Activated CD4-positive, alpha-beta memory T cell treated with anti-CD3 and anti-CD28 coated beads for 36 hours (primary cell): ENCODE data around the gene HADHA. TPM values are rescaled to one million over a fixed set of nuclear protein-coding genes. Genes with fewer than 3 reads are reported as not detected.
"Not testable (repeated sequence)": the region's sequence is repeated elsewhere in the genome, so short reads cannot be mapped to it uniquely, and the experiment has no call there.

Experiments used
- CTCF ChIA-PET: fragments of 350-600 bp; sonication (Branson Sonifier 250); formaldehyde crosslinking; loops from one replicate; lab custom pipeline; 2021; ENCODE audit warnings: antibody characterized with exemption, inconsistent platforms; lab: Charles Lee
- POLR2A ChIA-PET: fragments of 350-600 bp; sonication (Branson Sonifier 250); formaldehyde crosslinking; loops from one replicate; lab custom pipeline; 2021; ENCODE audit warnings: antibody characterized with exemption; lab: Charles Lee
- DNase-seq: peaks from one replicate; pipeline ENCODE4 v3.0.0-alpha.2; 2020
- H3K27ac Mint-ChIP-seq: one replicate; pipeline ENCODE4 v1.8.0; 2021; ENCODE audit warnings: mixed read lengths
- H3K27me3 Mint-ChIP-seq: one replicate; pipeline ENCODE4 v1.8.0; 2021; ENCODE audit warnings: mixed read lengths
- H3K36me3 Mint-ChIP-seq: one replicate; pipeline ENCODE4 v1.8.0; 2021; ENCODE audit warnings: mixed read lengths
- H3K4me1 Mint-ChIP-seq: one replicate; pipeline ENCODE4 v1.8.0; 2021; ENCODE audit warnings: low read depth, mixed read lengths
- H3K4me3 Mint-ChIP-seq: one replicate; pipeline ENCODE4 v1.8.0; 2021; ENCODE audit warnings: mild to moderate bottlenecking, mixed read lengths
- H3K9me3 Mint-ChIP-seq: one replicate; pipeline ENCODE4 v1.8.0; 2021; ENCODE audit warnings: mixed read lengths
- intact Hi-C: fragments of 100-400 bp; cut with micrococcal nuclease; formaldehyde crosslinking; loops from one replicate; pipeline ENCODE4 v1.15.1; 2023
- total RNA-seq, 2 experiments: library from RNA; stranded (reverse); gene quantifications; one replicate each; pipeline ENCODE4 v1.2.3, GENCODE V29; 2021

The HADHA gene
- total RNA-seq, 2 experiments from 2014 or later: 129 to 130 TPM

DNA sequence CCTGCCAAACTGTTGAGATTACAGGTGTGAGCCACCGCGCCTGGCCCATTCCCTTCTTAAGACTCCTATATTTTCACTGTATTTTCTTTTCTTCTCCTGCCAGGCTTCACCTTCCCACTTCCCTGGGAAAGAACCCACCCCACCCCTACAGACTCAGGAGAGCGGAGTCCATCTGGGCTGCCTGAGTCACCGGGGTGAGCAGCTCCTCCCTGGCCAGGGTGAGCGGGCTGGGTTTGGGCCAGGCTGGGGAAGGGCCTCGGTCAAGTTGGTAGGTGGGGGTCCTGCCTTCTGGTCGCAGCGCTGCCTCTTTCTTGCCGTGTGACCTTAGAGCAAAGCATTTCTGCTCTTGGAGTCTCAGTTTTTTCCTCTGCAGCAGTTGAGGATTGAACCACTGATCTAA lies 73.6 kb downstream of the HADHA start:
- H3K4me1 Mint-ChIP-seq: peaks cover 7% of the 10 kb centered on the region
- ChIA-PET CTCF (interaction anchor here (1.0 kb wide), 1 partner anchor 13 kb away, joined by 4 read pairs; no protein-coding TSS in a partner anchor), POLR2A (no interaction called here)
- H3K27me3 Mint-ChIP-seq: peaks cover 21% of the 10 kb centered on the region
- peaks cover 1% of the 10 kb centered on the region for H3K36me3 Mint-ChIP-seq
- intact Hi-C loops: loop anchor here (5.0 kb wide), 1 partner anchor 297 kb away; no protein-coding TSS in a partner anchor
- no peak overlapping the region for H3K4me3 Mint-ChIP-seq
- no peak overlapping the region for H3K27ac Mint-ChIP-seq
- H3K9me3 Mint-ChIP-seq: no peaks in the 10 kb centered on the region
- DNase-seq: no peak

DNA sequence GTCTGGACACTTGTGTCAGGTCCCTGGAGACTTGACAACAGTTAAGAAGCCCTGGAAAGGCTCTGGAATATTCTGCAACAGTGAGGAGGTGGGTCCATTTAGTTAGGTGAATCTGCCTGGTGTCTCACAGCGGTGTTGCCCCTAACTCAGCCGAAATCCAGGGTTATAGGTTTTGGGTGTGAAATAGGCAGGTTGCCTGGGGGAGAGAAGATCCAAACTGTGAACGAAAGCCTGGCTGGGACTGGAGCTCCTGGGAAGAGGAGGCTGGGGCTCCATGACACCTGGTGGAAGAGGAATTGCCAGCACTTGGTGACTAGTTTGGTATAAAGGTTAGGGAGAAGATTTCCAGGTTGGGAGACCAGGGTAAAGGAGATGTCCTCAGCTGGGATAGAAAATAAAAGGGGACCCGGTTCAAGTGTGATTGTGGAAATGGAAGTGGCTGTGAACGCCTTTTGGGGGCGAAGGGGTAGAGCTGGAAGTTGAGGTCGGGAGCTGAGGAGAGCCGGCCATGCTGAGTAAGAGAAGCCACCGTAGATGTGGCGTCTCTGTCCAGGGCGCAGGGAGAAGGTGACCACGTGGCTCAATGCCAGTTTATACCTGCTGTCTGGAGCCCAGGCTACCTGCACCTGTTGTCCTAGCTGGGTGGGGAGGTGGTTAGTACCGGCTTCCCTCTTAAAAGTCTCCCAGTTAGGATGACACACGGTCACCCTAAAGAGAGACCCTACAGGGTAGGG lies 74.6 kb downstream of the HADHA start:
- peaks cover 7% of the 10 kb centered on the region for H3K4me1 Mint-ChIP-seq
- DNase-seq: no peak
- POLR2A ChIA-PET: no interaction called here
- intact Hi-C loops: loop anchor here (5.0 kb wide), 1 partner anchor 297 kb away; no protein-coding TSS in a partner anchor
- peaks cover 19% of the 10 kb centered on the region for H3K27me3 Mint-ChIP-seq
- H3K36me3 Mint-ChIP-seq: peaks cover 1% of the 10 kb centered on the region
- no peak overlapping the region for H3K27ac Mint-ChIP-seq
- CTCF ChIA-PET: no interaction called here
- H3K4me3 Mint-ChIP-seq: no peak overlapping the region
- no peaks in the 10 kb centered on the region for H3K9me3 Mint-ChIP-seq

DNA sequence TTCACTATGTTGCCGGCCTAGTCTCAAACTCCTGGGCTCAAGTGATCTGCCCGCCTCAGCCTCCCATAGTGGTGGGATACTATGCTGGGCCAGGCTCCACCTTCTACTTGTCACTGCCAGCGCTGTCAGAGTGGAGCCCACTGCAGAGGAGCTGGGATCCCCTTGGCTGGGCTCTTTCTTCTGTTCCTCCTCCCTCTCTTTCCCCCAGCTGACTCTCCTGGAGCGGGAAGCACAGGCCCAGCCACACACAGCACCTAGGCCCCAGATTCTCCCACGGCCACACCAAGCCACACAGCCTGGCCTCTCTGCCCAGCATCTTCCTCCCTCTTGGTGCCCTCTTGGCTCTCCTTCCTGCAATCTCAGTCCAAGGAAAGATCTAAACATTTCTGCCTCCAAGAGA lies 75.2 kb downstream of the HADHA start:
- no peak for DNase-seq
- intact Hi-C loops: no loop called here
- Mint-ChIP-seq H3K36me3 (peaks cover 1% of the 10 kb centered on the region), H3K27ac (no peak overlapping the region), H3K4me1 (peaks cover 5% of the 10 kb centered on the region), H3K4me3 (no peak overlapping the region), H3K27me3 (peaks cover 13% of the 10 kb centered on the region), H3K9me3 (no peaks in the 10 kb centered on the region)
- ChIA-PET POLR2A (no interaction called here), CTCF (interaction anchor here (0.9 kb wide), 1 partner anchor 16 kb away, joined by 4 read pairs; no protein-coding TSS in a partner anchor)

DNA sequence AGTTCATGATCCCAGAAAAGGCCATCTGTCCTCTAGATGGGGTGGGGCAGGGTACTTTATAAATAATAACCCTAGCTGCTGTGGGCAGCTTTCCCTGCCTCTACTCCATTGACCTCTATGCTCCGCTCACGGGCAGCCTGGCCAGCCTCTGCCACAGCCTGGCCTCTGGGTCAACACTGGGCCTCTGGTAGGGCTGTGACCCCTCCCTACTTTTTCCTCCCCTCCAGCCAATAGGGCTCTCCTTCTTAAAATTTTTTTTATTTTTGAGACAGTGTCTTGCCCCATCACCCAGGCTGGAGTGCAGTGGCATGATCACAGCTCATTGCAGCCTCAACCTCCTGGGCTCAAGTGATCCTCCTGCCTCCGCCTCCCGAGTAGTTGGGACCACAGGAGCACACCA lies 75.6 kb downstream of the HADHA start:
- Mint-ChIP-seq H3K4me1 (peaks cover 4% of the 10 kb centered on the region), H3K9me3 (no peaks in the 10 kb centered on the region), H3K36me3 (peaks cover 1% of the 10 kb centered on the region), H3K4me3 (no peak overlapping the region), H3K27ac (no peak overlapping the region), H3K27me3 (peaks cover 13% of the 10 kb centered on the region)
- CTCF ChIA-PET: interaction anchor here (0.9 kb wide), 1 partner anchor 16 kb away, joined by 4 read pairs; no protein-coding TSS in a partner anchor
- POLR2A ChIA-PET: no interaction called here
- intact Hi-C loops: no loop called here
- DNase-seq: no peak

DNA sequence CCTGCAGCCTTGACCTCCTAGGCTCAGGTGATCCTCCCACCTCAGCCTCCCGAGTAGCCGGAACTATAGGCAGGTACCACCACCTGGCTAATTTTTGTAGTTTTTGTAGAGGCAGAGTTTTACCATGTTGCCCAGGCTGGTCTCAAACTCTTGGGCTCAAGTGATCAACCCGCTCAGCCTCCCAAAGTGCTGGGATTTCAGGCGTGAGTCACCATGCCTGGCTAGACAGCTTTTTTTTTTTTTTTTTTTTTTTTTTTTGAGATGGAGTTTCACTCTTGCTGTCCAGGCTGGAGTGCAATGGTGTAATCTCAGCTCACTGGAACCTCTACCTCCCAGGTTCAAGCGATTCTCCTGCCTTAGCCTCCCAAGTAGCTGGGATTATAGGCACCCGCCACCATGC lies 77.9 kb downstream of the HADHA start:
- DNase-seq, H3K27ac Mint-ChIP-seq, POLR2A ChIA-PET, H3K9me3 Mint-ChIP-seq, H3K27me3 Mint-ChIP-seq, intact Hi-C loops, H3K36me3 Mint-ChIP-seq, H3K4me3 Mint-ChIP-seq, H3K4me1 Mint-ChIP-seq: not testable (repeated sequence)
- CTCF ChIA-PET: interaction anchor here (0.9 to 1.3 kb wide), 2 partner anchors 18 to 21 kb away, joined by 4 read pairs; no protein-coding TSS in a partner anchor

DNA sequence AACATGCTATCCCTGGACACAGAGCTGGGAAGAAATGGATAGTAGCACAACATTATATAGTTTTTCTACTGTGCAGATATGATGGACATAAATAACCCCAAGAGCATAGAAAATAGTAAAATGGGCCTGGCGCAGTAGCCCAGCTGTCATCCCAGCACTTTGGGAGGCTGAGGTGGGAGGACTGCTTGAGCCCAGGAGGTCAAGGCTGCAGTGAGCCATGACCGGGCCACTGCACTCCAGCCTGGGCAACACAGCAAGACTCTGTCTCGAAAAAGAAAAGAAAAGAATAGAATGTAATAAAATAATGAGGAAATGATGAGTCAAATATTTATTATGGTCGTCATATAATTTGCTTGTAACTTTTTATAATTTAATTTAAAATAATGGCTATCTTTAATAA lies 79.0 kb downstream of the HADHA start:
- no peaks in the 10 kb centered on the region for H3K36me3 Mint-ChIP-seq
- H3K27me3 Mint-ChIP-seq: no peaks in the 10 kb centered on the region
- no peak overlapping the region for H3K27ac Mint-ChIP-seq
- intact Hi-C loops: no loop called here
- no peak for DNase-seq
- no peaks in the 10 kb centered on the region for H3K9me3 Mint-ChIP-seq
- no peak overlapping the region for H3K4me3 Mint-ChIP-seq
- no peaks in the 10 kb centered on the region for H3K4me1 Mint-ChIP-seq
- ChIA-PET CTCF (interaction anchor here (0.6 to 0.9 kb wide), 2 partner anchors 19 to 42 kb away, joined by 3 read pairs; no protein-coding TSS in a partner anchor), POLR2A (no interaction called here)

DNA sequence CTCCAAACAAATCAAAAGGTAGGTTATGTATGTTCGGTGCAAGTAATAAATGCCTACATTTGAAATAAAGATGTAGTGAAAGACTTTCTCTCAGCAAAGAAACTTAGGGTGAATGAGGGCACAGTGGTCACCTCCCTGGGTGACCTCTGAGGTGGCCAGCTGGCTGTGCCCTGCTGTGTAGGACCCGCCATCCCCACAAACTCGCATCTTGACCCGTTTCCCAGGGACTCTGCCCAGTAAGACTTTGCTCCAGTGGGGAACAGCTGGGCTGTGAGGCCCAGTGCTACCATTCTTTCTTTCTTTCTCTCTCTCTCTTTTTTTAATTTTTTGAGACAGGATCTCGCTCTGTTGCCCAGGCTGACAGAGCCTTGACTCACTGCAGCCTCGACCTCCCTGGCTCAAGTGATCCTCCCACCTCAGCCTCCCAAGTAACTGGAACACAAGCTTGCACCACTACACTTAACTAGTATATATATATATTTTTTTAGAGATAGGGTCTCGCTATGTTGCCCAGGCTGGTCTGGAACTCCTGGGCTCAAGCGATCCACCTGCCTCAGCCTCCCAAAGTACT lies 79.7 kb downstream of the HADHA start:
- intact Hi-C loops: no loop called here
- DNase-seq: no peak
- Mint-ChIP-seq H3K27me3 (no peaks in the 10 kb centered on the region), H3K4me3 (no peak overlapping the region), H3K9me3 (no peaks in the 10 kb centered on the region), H3K36me3 (no peaks in the 10 kb centered on the region), H3K4me1 (no peaks in the 10 kb centered on the region), H3K27ac (no peak overlapping the region)
- CTCF ChIA-PET: no interaction called here
- POLR2A ChIA-PET: no interaction called here

DNA sequence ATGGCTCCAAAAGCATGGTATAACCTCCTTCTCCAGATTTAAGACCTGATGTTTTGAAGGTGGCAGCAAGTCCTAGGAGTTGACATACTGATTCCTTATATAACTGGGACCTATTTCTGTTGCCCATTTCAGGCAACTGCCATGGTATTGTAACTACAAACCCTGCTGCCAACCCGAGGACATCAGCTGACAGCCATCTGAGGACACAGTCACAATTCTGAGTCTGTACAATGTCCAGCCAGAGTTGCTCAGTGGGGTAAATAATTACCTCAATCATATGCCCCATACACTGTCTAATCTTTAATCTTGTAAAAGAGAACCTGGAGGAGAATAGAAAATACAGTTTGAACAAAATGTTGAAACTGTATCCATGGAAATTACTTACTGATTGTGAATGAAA lies 80.2 kb downstream of the HADHA start:
- Mint-ChIP-seq H3K9me3 (no peaks in the 10 kb centered on the region), H3K4me3 (no peak overlapping the region), H3K36me3 (no peaks in the 10 kb centered on the region), H3K27me3 (no peaks in the 10 kb centered on the region), H3K4me1 (no peaks in the 10 kb centered on the region), H3K27ac (no peak overlapping the region)
- ChIA-PET CTCF (no interaction called here), POLR2A (no interaction called here)
- no peak for DNase-seq
- intact Hi-C loops: no loop called here

DNA sequence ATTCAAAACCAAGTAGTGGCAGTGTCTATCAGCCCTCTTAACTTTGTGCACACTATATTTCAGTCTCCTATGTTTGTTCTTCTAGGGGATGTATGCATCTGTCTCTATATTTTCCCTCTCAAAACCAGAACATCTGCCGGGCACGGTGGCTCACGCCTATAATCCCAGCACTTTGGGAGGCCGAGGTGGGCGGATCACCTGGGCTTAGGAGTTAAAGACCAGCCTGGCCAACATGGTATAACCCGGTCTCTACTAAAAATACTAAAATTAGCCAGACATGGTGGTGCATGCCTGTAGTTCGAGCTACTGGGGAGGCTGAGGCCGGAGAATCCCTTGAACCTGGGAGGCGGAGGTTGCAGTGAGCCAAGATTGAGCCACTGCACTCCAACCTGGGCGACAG lies 81.5 kb downstream of the HADHA start:
- no peaks in the 10 kb centered on the region for H3K36me3 Mint-ChIP-seq
- ChIA-PET CTCF (no interaction called here), POLR2A (no interaction called here)
- no peaks in the 10 kb centered on the region for H3K9me3 Mint-ChIP-seq
- no peaks in the 10 kb centered on the region for H3K27me3 Mint-ChIP-seq
- DNase-seq: no peak
- H3K27ac Mint-ChIP-seq: no peak overlapping the region
- no peak overlapping the region for H3K4me3 Mint-ChIP-seq
- H3K4me1 Mint-ChIP-seq: no peaks in the 10 kb centered on the region
- intact Hi-C loops: no loop called here

DNA sequence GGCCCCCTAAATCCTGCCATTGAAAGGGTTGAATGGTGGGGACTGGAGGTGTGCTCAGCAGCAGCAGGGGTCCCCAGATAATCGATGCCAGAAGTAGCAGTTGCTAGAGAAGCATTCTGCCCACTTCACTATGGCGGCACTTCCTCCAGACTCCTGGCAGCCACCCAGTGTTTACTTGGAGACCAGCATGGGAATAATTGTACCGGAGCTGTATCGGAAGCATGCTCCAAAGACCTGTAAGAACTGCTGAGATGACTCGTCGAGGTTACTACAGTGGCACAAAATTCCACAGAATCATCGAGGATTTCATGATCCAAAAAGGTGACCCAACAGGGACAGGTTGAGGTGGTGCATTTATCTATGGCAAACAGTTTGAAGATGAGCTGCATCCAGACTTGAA lies 82.5 kb downstream of the HADHA start:
- ChIA-PET POLR2A (no interaction called here), CTCF (interaction anchor here (1.2 kb wide), 1 partner anchor 23 kb away, joined by 3 read pairs; no protein-coding TSS in a partner anchor)
- Mint-ChIP-seq H3K4me1 (no peaks in the 10 kb centered on the region), H3K36me3 (no peaks in the 10 kb centered on the region), H3K4me3 (no peak overlapping the region), H3K27me3 (no peaks in the 10 kb centered on the region), H3K27ac (no peak overlapping the region), H3K9me3 (no peaks in the 10 kb centered on the region)
- no peak for DNase-seq
- intact Hi-C loops: no loop called here

DNA sequence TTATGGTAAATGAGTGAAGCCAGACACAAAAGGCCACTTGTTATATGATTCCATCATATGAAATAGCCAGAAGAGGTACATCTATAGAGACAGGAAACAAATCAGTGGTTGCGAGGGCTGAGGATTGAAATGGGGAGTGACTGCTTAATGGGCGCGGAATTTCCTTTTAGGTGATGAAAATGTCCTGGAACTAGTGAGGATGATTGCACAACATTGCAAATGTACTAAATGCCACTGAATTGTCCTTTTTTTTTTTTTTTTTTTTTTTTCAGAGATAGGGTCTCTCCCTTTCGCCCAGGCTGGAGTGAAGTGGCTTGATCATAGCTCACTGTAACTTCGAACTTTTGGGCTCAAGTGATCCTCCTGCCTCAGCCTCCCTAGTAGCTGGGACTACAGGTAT lies 86.9 kb downstream of the HADHA start:
- H3K9me3 Mint-ChIP-seq: no peaks in the 10 kb centered on the region
- H3K36me3 Mint-ChIP-seq: no peaks in the 10 kb centered on the region
- CTCF ChIA-PET: no interaction called here
- no peaks in the 10 kb centered on the region for H3K27me3 Mint-ChIP-seq
- no peaks in the 10 kb centered on the region for H3K4me1 Mint-ChIP-seq
- POLR2A ChIA-PET: no interaction called here
- H3K27ac Mint-ChIP-seq: no peak overlapping the region
- DNase-seq: no peak
- intact Hi-C loops: no loop called here
- no peak overlapping the region for H3K4me3 Mint-ChIP-seq

DNA sequence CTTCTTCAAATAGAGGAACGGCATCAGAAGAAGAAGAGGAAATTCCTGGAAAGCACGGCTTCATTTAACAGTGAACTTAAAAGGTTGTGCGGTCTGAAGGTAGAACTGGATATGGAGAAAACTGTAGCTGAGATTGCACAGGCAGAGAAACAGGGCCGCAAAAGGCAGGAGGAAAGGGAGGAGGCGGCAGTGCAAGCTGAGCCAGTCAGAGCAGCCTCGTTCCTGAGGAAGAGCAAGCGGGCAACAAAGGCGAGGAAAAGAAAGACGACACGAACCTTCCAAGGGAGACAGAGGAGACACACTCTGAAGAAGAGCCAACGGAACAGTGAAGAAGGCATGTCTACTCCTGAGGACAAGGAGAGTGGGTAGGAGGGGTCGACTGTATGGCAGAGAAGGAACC lies 94.2 kb downstream of the HADHA start:
- Mint-ChIP-seq H3K9me3 (no peaks in the 10 kb centered on the region), H3K27me3 (peaks cover 18% of the 10 kb centered on the region)

More for the DNA sequence above, 94.2 kb downstream of the HADHA start:
- DNase-seq: no peak
- Mint-ChIP-seq H3K4me1 (no peaks in the 10 kb centered on the region), H3K4me3 (no peak overlapping the region), H3K36me3 (no peaks in the 10 kb centered on the region), H3K27ac (no peak overlapping the region)
- ChIA-PET POLR2A (no interaction called here), CTCF (no interaction called here)
- intact Hi-C loops: no loop called here
